Right atrium auricular region (tissue), 2 donors: ENCODE data around the gene CRYGS. TPM values are rescaled to one million over a fixed set of nuclear protein-coding genes. Genes with fewer than 3 reads are reported as not detected.

Experiments used
- DNase-seq: peaks from one replicate; pipeline ENCODE4 v3.0.0-alpha.2; 2019; ENCODE audit warnings: low spot score
- H3K27ac ChIP-seq, 2 donors: fragments of 200-600 bp; sonication (generic); 1 replicate in 1 of 2; 2 replicates in 1 of 2; pipeline ENCODE4 v1.5.1; 2016 to 2019
- H3K27me3 ChIP-seq, 2 donors: fragments of 200-600 bp; sonication (generic); one replicate each; pipeline versions ENCODE4 v1.5.1 to v1.6.0; 2017 to 2019
- H3K36me3 ChIP-seq: fragments of 200-600 bp; sonication (generic); one replicate; pipeline ENCODE4 v1.5.1; 2016
- H3K4me1 ChIP-seq, 2 donors: fragments of 200-600 bp; sonication (generic); one replicate each; pipeline versions ENCODE4 v1.5.1 to v1.6.0; 2017 to 2019
- H3K4me3 ChIP-seq, 2 donors: fragments of 200-600 bp; sonication (generic); 1 replicate in 1 of 2; 2 replicates in 1 of 2; pipeline ENCODE4 v1.5.1; 2017 to 2019; ENCODE audit warnings: mild to moderate bottlenecking in 1 of 2, moderate library complexity in 1 of 2
- H3K9me3 ChIP-seq, 2 donors: fragments of 200-600 bp; sonication (generic); one replicate each; pipeline ENCODE4 v1.5.1; 2019
- total RNA-seq, 2 donors: library from RNA; depleted of rRNA; stranded (reverse); fragments of >200 nt; gene quantifications; one replicate each; pipeline ENCODE4 v1.1.0, GENCODE V29; 2016
- TF ChIP-seq, protein P1 (sequence below), 2 donors: fragments of 200-600 bp; sonication (generic); IDR thresholded peaks; one replicate each; pipeline ENCODE4 v1.5.1; 2019; ENCODE audit warnings: antibody characterized with exemption in 2 of 2

Gene CRYGS
- total RNA-seq, 2 donors from 2014 or later = 0.67 TPM; not detected in 1

DNA sequence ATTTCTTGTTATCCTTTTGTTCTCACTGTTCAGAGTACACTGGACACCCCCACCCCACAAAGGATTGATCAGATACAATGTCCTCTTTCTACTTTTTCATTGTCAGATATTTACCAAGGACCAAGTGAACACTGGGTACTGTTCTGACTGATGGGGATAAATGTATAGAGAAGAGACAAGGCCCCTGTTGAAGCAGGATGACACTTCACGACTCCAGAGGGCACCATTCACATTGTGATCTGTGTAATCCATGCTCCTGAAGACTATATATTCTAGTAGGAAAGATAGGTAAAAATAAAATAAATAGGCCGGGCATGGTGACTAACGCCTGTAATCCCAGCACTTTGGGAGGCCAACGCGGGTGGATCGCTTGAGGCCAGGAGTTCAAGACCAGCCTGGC is 7.2 kb upstream of the CRYGS start:
- Histone ChIP-seq H3K27ac (no peak overlapping the region), H3K27me3 (no peaks in the 10 kb centered on the region), H3K9me3 (no peaks in the 10 kb centered on the region), H3K4me1 (no peaks in the 10 kb centered on the region), H3K36me3 (peaks cover 66% of the 10 kb centered on the region), H3K4me3 (no peak overlapping the region)
- no peak for DNase-seq
- TF ChIP-seq, protein P1, sequence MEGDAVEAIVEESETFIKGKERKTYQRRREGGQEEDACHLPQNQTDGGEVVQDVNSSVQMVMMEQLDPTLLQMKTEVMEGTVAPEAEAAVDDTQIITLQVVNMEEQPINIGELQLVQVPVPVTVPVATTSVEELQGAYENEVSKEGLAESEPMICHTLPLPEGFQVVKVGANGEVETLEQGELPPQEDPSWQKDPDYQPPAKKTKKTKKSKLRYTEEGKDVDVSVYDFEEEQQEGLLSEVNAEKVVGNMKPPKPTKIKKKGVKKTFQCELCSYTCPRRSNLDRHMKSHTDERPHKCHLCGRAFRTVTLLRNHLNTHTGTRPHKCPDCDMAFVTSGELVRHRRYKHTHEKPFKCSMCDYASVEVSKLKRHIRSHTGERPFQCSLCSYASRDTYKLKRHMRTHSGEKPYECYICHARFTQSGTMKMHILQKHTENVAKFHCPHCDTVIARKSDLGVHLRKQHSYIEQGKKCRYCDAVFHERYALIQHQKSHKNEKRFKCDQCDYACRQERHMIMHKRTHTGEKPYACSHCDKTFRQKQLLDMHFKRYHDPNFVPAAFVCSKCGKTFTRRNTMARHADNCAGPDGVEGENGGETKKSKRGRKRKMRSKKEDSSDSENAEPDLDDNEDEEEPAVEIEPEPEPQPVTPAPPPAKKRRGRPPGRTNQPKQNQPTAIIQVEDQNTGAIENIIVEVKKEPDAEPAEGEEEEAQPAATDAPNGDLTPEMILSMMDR (IDR thresholded peaks at IDR 0.05) = no peak

DNA sequence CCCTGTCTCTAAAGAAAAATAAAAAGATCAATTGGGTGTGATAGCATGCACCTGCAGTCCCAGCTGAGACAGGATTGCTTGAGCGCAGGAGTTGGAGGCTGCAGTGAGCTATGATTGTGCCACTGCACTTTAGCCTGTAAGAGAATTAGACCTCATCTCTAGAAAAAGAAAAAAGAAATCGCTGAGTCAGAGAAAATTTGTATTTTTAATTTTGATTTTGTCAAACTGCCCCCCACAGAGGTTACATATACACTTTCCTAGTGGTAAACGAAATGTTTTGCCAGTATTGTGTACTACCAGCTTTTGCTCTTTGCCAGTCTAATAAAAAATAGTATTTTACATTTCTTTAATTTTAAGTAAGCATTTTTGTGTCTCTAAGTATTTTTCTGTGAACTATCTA is 5.3 kb upstream of the CRYGS start:
- no peaks in the 10 kb centered on the region for H3K4me1 ChIP-seq
- no peaks in the 10 kb centered on the region for H3K9me3 ChIP-seq
- no peak overlapping the region for H3K27ac ChIP-seq
- TF ChIP-seq, protein P1 (IDR thresholded peaks at IDR 0.05) = no peak
- H3K36me3 ChIP-seq = peaks cover 47% of the 10 kb centered on the region
- H3K27me3 ChIP-seq = no peaks in the 10 kb centered on the region
- no peak overlapping the region for H3K4me3 ChIP-seq
- no peak for DNase-seq

DNA sequence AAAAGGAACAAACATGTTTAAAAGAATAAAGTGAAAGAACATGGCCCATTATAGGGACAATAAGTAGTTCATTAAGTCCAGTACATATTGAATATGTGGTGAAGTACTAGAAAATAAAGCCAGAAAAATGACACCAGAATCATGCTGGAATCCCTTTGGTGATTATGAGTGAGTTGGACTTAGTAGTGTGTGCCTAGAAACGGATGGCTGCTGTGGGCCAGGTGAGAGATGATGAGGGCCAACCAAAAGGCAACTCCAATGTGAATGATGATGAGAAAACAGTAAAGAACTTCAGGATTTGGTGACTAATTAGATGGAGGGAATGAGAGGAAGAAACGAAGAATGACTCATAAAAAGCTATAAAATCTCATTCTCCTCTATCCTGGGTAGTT is 3.3 kb downstream of the CRYGS start:
- peaks cover 0 to 22% of the 10 kb centered on the region in 2 donors for H3K4me1 ChIP-seq
- H3K4me3 ChIP-seq = no peak overlapping the region
- no peaks in the 10 kb centered on the region for H3K36me3 ChIP-seq
- no peak overlapping the region for H3K27ac ChIP-seq
- H3K9me3 ChIP-seq = no peaks in the 10 kb centered on the region
- DNase-seq = no peak
- TF ChIP-seq, protein P1 (IDR thresholded peaks at IDR 0.05) = no peak
- H3K27me3 ChIP-seq = no peaks in the 10 kb centered on the region

DNA sequence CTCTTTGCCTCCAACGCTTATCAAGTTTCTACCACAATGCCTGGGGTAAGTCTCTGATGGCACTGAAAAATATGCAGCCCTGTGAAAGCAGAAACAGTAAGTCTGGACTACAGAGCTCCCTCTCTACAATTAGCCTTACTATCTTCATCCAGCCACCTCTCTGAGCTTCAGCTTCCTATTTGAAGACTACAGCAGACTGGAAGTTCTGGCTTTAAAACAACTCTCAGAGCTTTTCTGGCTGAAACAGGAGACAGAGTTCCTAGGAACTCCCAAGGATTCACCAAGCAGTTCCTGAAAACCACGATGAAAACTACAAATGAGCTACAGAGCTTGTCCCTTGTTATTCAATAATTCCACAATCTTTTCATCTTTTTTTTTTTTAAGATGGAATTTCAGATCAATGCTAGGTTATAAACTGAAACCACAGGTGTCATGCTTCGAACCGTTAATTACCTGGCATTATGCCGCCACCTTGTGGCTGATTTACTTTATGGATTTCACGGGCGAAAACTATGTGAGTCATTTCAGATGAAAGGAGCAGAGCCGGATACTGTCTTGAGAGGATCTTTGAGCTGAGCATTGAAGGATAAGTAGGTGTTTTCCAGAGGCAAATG is 3.9 kb downstream of the CRYGS start:
- peaks cover 0 to 22% of the 10 kb centered on the region in 2 donors for H3K4me1 ChIP-seq
- H3K27ac ChIP-seq = peak overlapping the region in 1 of 2 donors; percentile 41
- H3K4me3 ChIP-seq = no peak overlapping the region

DNA sequence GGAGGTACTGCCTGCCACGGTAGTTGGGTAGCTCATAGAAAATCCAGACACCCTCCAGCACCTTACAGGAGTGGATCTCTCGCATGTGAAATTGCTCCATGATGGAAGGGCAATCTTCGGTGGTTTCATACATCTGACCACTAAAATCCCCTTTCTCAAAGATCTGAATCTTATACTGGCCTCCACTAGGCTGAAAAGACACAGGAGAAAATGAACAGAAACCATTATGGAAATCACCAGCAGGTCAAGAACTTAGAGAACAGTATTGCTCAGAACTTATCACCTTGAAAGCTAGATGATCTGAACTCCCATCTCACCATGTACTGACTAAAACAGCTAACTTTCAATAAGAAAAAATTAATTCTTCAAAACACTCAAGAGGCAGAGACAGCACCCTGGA is 5.4 kb downstream of the CRYGS start:
- no peaks in the 10 kb centered on the region for H3K36me3 ChIP-seq
- no peak overlapping the region for H3K27ac ChIP-seq
- H3K4me1 ChIP-seq = peaks cover 0 to 22% of the 10 kb centered on the region in 2 donors
- DNase-seq = no peak
- H3K27me3 ChIP-seq = no peaks in the 10 kb centered on the region
- TF ChIP-seq, protein P1 (IDR thresholded peaks at IDR 0.05) = no peak
- no peak overlapping the region for H3K4me3 ChIP-seq
- no peaks in the 10 kb centered on the region for H3K9me3 ChIP-seq

More for the DNA sequence above, 3.9 kb downstream of the CRYGS start:
- TF ChIP-seq, protein P1 (IDR thresholded peaks at IDR 0.05) = peak; percentile 70 to 85
- no peaks in the 10 kb centered on the region for H3K27me3 ChIP-seq
- H3K36me3 ChIP-seq = no peaks in the 10 kb centered on the region
- peak; percentile 80 for DNase-seq
- no peaks in the 10 kb centered on the region for H3K9me3 ChIP-seq
